Adrenal gland (tissue), 12 donors: ENCODE measurements around the gene TTLL11. TPM values are rescaled to one million over a fixed set of nuclear protein-coding genes. Genes with fewer than 3 reads are reported as not detected.

Experiments used
- DNase-seq, 7 donors: peaks; one replicate each; pipeline ENCODE4 v3.0.0-alpha.2; 2019 to 2020
- H3K27ac ChIP-seq, 5 donors: fragments of 200-600 bp; sonication (generic) in 4 of 5; 1 replicate in 3 of 5; 2 replicates in 2 of 5; pipeline versions ENCODE4 v1.5.1 to v1.8.0; 2016 to 2020; ENCODE audit warnings: mild to moderate bottlenecking in 1 of 5
- H3K27me3 ChIP-seq: fragments of 200-600 bp; 2 replicates; pipeline ENCODE4 v1.8.0; 2021
- H3K36me3 ChIP-seq, 2 donors: fragments of 200-600 bp; replicated peaks in 1 of 2; 1 replicate in 1 of 2; 2 replicates in 1 of 2; pipeline versions ENCODE4 v1.5.1 to v1.8.0; 2018 to 2022
- H3K4me1 ChIP-seq, 2 donors: fragments of 200-600 bp; replicated peaks in 1 of 2; 1 replicate in 1 of 2; 2 replicates in 1 of 2; pipeline versions ENCODE4 v1.5.1 to v1.8.0; 2018 to 2021
- H3K4me3 ChIP-seq, 4 donors: fragments of 200-600 bp; sonication (generic) in 3 of 4; one replicate each; pipeline ENCODE4 v1.5.1; 2016 to 2018
- H3K9me3 ChIP-seq, 3 donors: fragments of 200-600 bp; sonication (generic) in 1 of 3; replicated peaks in 1 of 3; 1 replicate in 2 of 3; 2 replicates in 1 of 3; pipeline versions ENCODE4 v1.5.1 to v1.8.0; 2016 to 2021
- CTCF ChIP-seq, 6 experiments: fragments of 450-650 bp in 4 of 6; fragments of 200-600 bp in 2 of 6; sonication (generic) in 1 of 6; IDR thresholded peaks; 1 replicate in 5 of 6; 2 replicates in 1 of 6; pipeline versions ENCODE4 v1.5.1 to v1.8.0; 2016 to 2021; ENCODE audit warnings: antibody characterized with exemption in 6 of 6, mild to moderate bottlenecking in 2 of 6, moderate library complexity in 1 of 6
- POLR2A ChIP-seq, 2 donors: fragments of 450-650 bp; IDR thresholded peaks; one replicate each; pipeline ENCODE4 v1.6.1; 2017; ENCODE audit warnings: antibody characterized with exemption in 2 of 2, mild to moderate bottlenecking in 2 of 2, moderate library complexity in 1 of 2
- WGBS, 4 donors: extraction: QIAGEN DNeasy Blood & Tissue Kit in 2 of 4; methylation state at CpG; one replicate each; pipeline versions ENCODE4 v1.1.5 to v1.1.7; 2013 to 2017; 5-methylcytosine and 5-hydroxymethylcytosine counted together
- intact Hi-C, 2 donors: fragments of 100-400 bp; cut with DNase I; formaldehyde crosslinking; loops; one replicate each; pipeline versions ENCODE4 v1.14.1 to v1.15.0; 2022 to 2023
- polyA plus RNA-seq, 3 donors: library from polyadenylated mRNA; stranded (reverse); fragments of 200-250 nt in 2 of 3; fragments of 350-450 nt in 1 of 3; fragmentation: Illumina TruSeq in 1 of 3; extraction: RNeasy Lipid Tissue Mini Kit (QIAGEN cat#74804) in 1 of 3; gene quantifications; one replicate each; pipeline ENCODE4 v1.2.3, GENCODE V29; 2013 to 2014
- total RNA-seq, 9 donors: library from RNA; depleted of rRNA in 4 of 9; stranded (reverse); fragments of >200 nt in 4 of 9; fragments of 120-200 nt in 1 of 9; fragmentation: NEBNext Ultra II Directional in 1 of 9; extraction: Animal tissue kit (Norgen Biotek cat#: 25700) in 1 of 9; gene quantifications; one replicate each; pipeline versions ENCODE4 v1.1.0 to v1.2.4, GENCODE V29; 2013 to 2023
- donor health status: healthy with polysubstance abuse.
- donor health status: Bipolar disorder and iron deficiency.
- donor health status: DM: yes; HTN: yes; CAD: no.
- donor health status: DM: no; HTN: no; CAD: no.
- donor health status: DM: no; HTN: no; CAD: no.
- donor health status: DM: yes; HTN: yes; CAD: no.

TTLL11 gene
- total and polyA plus RNA-seq, 12 donors: 4.8 to 30.9 (median 13.7) TPM

GRCh38 chr9:122055701-122056100 lies 37.4 kb downstream of the TTLL11 start:
- H3K4me1 ChIP-seq: peaks cover 0 to 9% of the 10 kb centered on the region in 2 donors
- no peak overlapping the region for H3K27ac ChIP-seq
- H3K9me3 ChIP-seq: no peaks in the 10 kb centered on the region
- no peaks in the 10 kb centered on the region for H3K27me3 ChIP-seq
- 81 to 93% (median 84%) methylated on average over 6 of the region's 6 CpGs for WGBS, 4 donors
- no peak for TF ChIP-seq CTCF (IDR thresholded peaks at IDR 0.05)
- no peak for TF ChIP-seq POLR2A (IDR thresholded peaks at IDR 0.05)
- no peak overlapping the region for H3K4me3 ChIP-seq
- no peaks in the 10 kb centered on the region for H3K36me3 ChIP-seq
- intact Hi-C loops: no loop called here
- DNase-seq: no peak

DNA sequence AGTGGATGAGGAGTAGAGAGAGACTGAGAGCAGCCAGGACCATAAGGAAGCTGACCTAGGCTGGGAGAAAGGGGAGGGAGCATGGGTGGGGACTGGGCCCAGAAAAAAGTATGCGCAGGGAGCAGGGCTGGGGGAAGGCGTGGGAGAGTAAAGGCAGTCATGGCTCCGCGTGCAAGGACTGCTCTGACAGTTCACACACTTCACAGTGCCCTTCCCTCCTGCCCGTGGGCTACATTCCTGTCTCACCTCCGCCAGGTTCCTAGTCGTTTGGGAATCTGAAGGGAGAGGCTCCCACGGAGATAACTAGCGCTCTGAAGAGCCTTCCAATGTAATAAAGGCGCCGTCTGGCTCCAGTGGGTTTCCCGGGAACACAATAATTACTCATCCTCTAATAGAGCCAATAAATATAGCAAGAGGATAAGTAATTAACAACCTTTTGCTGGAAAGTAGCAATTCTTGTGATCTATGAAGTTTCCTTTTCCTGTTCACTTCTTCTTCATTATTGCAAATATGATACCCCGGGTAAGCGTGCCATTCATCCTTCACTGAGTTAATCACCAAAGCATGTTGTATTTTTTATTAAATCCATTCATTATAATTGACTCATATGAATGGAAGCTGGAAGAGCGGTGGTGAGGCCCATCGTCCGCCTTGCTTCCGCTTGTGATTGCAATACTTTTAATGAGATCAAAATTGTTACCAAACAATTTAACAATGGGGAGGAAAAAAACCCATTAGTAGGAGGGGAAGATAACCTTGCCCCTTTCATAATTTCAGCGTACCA lies 39.3 kb downstream of the TTLL11 start:
- H3K36me3 ChIP-seq: no peaks in the 10 kb centered on the region
- no peak overlapping the region for H3K27ac ChIP-seq
- intact Hi-C loops: no loop called here
- TF ChIP-seq POLR2A (IDR thresholded peaks at IDR 0.05) (no peak), CTCF (IDR thresholded peaks at IDR 0.05) (no peak)
- DNase-seq: no peak
- no peaks in the 10 kb centered on the region for H3K27me3 ChIP-seq
- peaks cover 0 to 9% of the 10 kb centered on the region in 2 donors for H3K4me1 ChIP-seq
- 83 to 86% (median 86%) methylated on average over 18 to 19 of the region's 19 CpGs for WGBS, 4 donors
- no peaks in the 10 kb centered on the region for H3K9me3 ChIP-seq
- H3K4me3 ChIP-seq: no peak overlapping the region

DNA sequence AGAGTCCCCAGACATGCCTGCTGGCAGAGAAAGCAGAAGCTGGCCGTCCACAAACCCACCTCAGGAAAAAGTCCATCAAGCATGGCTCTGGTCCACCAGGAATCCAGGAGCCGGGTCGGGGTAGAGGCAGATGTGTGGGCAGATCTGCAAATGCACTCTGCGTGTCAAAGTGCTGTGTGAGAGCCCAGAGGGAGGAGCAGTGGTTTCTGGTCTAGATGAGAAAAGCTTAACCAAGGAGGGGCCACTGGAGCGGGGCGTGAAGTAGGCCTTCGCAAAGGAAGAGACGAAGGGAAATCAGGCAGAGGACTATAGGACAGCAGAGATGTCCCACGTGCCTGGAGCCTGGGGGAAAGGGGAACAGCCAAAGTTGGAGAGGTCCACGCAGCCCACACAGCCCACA lies 40.0 kb downstream of the TTLL11 start:
- intact Hi-C loops: no loop called here
- Histone ChIP-seq H3K27me3 (no peaks in the 10 kb centered on the region), H3K9me3 (no peaks in the 10 kb centered on the region), H3K4me3 (no peak overlapping the region), H3K36me3 (no peaks in the 10 kb centered on the region), H3K27ac (no peak overlapping the region), H3K4me1 (peaks cover 0 to 6% of the 10 kb centered on the region in 2 donors)
- DNase-seq: no peak
- WGBS, 4 donors: 81 to 86% (median 86%) methylated on average over 10 of the region's 10 CpGs
- TF ChIP-seq POLR2A (IDR thresholded peaks at IDR 0.05): no peak
- TF ChIP-seq CTCF (IDR thresholded peaks at IDR 0.05): no peak

DNA sequence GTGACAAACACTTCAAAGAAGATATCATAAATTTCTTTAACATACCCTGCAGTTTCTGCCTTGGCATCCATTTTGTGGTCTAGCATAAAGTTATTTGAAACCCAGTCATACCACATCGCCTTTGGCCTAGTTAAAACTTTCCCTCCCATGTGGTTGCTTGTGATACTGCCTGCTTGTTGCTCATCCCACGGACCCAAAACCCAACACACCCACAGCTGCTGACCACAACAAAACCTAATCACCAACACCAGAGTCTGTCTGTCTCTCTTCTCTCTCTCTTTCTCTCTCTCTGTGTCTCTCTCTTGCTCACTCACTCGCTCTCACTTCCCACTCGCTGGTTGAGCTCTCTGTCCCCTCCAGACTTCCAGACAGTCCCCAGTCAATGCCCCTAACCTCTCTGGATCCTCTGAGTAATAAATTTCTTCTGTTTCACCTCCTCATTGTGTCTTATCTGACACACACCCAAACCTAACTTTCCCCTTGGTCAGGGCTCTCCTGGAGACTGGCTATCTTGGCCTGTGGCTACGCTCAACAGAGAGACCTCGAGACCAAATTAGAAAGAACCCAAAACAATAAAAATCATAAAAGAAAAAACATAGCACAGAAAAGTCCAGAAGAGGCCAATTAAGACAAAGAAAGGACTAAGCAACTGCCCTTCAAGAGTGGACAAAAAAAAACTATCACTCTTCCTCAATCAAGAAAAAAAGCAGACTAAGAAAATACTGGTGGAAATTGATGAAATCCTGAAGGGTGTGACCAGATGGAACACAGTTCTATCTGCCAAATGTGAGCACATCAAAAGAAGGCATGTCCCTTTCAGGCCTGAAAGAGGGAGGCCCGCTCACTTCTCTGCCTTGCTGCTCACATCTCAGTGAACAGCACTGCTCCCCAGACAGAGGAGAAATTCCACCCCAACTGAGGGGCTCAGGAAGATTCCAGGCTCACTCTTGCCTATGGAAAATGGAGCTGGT lies 41.5 kb downstream of the TTLL11 start:
- intact Hi-C loops: no loop called here
- H3K9me3 ChIP-seq: no peaks in the 10 kb centered on the region
- no peaks in the 10 kb centered on the region for H3K27me3 ChIP-seq
- no peaks in the 10 kb centered on the region for H3K4me1 ChIP-seq
- H3K36me3 ChIP-seq: no peaks in the 10 kb centered on the region
- no peak overlapping the region for H3K27ac ChIP-seq
- 88 to 95% (median 88%) methylated on average over 7 of the region's 7 CpGs for WGBS, 4 donors
- TF ChIP-seq CTCF (IDR thresholded peaks at IDR 0.05): no peak
- no peak for TF ChIP-seq POLR2A (IDR thresholded peaks at IDR 0.05)
- no peak for DNase-seq
- no peak overlapping the region for H3K4me3 ChIP-seq
